HG03064 (cell line): ENCODE data around the gene CDK18.
"Not testable (repeated sequence)": the region's sequence is repeated elsewhere in the genome, so short reads cannot be mapped to it uniquely, and the experiment has no call there.

Experiments used
- ATAC-seq: cut with Tn5 transposase; IDR thresholded peaks from one replicate; pipeline ENCODE4 v1.9.1; 2021; ENCODE audit warnings: low read depth; ENCODE audit not compliant: unreplicated experiment

The CDK18 gene

DNA sequence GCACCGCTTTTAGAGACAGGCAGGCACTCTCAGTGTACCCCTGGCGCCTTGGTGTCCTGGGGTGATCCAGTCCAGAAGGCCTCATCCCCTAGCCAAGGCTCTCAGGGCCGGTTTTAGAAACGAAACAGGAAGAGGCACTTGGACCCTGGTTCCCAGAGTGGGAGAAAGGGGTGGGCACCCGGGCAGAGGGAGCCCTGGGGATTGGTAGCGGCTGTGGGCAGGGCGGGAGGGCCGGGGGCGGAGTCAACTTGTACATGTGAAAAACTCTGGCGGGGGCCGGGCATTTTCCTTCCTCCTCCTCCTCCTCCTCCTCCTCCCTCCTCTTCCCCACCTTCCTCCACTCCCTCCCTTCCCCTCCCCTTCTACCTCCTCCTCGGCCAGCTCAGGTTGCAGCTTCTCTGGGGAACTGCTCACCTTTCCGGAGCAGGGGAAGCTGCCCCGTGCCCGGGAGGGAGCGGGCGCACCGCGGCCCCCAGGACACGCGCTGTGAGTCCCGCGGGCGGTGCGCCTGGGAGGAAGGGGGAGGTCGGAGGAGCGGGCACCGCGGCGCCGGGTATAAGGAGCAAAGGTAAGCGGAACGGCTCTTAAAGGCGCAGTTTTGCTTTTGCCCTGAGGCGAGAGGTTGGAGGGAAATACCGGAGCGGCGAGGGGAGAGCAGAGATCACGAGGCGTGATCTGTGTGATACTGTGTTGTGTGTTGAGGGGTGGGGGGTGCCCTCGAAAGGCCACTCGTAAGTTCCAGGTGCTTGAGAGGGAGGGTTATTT lies at the start of gene CDK18:
Gene CDK18 (plus strand): TSS at position 359 of the 765 bp plus-strand sequence. CDS start 18,499 bp downstream, outside the sequence.
- no peak for ATAC-seq

DNA sequence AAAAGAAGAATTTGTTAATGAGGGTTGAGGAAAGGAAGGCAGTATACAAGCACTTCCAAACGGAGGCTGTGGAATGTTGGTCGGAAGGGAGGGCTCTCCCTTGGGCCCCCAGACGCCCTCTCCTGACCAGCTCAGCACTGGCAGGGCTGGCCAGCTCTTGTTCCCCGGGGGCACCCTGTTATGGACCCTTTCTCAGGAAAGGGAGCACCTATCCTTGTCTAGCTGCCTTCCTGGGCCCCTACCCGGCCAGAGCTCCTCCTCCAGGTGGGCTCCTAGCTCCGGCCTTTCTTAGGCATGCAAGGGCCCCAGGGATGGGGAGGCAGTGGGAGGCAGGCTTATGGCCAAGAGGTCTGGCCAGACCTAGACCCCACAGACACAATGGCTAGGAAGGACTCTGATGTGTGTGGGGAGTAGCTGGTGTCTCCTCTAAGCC lies 49.5 kb upstream of the CDK18 start:
- no peak for ATAC-seq

DNA sequence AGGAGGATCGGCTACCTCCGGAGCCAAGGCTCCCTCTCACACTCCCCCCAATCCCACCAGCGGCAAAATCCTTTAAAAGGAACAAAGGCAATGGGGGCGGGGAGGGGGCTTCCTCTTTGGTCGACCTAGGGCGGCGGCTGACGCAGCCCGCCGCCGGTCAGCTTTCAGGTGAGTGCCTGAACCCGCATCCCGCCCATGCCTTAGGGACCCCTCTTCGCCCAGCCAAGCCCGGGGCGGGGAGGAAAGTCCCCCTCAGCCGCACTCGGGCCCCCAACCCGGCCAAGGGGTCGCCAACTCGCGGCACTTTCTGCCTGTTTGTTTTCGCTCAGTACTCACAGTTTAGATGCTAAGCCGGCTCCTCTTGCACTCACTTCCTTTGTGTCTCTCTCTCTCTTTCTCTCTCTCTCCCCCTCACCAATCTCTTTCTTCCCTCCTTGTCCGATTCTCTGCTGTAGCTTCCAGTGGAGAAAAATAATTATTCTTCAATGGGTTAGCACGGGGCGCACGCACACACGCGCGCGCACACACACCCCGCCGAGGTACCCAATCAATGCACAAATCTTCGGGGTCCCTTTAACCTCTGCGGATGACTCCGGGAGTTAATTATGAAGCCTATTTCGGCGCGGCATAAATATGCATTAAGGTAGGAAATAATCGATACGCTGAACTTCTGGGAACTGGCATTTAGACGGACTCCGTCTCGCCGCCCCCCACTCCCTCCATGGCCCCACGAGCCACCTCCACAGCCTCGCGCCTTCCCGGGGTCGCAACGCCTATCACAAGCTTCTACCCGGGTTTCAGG lies 48.7 kb upstream of the CDK18 start, which contains the start of gene BLACAT1:
Gene BLACAT1 (minus strand): TSS at position 465 of the 802 bp plus-strand sequence.
- no peak for ATAC-seq

DNA sequence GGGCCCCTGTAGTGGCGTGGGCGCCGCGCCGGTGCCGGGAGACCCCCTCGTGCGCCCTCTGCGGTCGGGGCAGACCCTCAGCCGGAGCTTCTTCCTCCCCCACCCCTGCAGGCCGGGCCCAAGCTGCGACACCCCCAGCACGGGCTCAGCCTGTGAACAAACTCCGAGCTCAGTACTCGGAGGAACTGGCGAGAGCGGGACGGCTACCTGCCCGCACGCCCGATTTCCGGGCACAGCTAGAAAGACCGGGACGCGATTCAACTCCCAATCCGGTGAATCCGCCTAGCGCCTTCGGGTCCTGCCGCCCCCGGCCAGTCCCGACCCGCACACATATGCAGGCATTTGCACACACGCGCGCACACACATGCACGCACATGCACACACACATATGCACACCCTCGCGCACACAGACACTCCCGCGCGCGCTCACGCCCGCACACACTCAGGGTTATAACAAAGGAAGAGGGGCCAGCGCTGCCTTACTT lies 48.0 kb upstream of the CDK18 start:
- no peak for ATAC-seq

DNA sequence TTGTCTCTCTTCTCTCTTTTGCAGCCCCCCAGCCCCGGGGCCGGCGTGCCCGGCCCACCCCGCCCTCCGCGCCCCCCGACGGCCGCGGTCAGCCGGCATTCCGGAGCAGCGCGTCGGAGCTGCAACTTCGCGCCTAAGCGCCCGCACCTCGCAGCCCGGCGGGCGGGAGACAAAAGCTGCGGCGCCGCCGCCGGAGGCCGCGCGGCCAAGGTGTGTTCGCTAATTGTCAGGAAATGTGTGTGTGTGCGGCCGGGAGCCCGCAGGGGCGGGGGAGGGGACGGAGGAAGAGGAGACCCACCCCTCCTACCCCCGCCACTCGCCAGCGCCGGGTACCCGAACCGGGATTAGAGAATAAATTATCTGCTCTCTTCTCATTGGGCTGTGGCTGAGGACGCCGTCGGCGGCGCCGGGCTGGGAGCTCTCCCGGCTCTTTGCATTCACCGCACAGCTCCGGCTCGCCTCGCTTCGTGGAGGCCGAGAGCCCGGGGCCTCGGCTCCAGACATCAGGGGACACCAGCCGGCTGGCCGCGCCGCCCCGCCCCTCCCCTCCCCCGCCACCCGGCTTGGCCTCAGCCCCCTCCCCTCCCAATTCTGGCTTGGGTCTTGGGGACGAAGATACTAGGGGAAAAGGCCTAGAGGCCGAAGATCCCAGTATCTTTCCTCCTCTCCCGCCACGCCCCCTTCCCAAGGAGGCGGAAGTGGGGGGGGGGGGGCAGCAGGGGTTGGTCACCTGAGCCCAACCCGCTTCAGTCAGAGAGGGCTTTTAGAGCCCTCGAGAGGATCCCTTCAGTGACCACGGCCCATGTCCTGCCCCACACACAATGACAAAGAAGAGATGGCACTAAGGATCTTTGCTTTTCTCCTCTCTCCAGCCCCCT lies 47.4 kb upstream of the CDK18 start:
- ATAC-seq: no peak

DNA sequence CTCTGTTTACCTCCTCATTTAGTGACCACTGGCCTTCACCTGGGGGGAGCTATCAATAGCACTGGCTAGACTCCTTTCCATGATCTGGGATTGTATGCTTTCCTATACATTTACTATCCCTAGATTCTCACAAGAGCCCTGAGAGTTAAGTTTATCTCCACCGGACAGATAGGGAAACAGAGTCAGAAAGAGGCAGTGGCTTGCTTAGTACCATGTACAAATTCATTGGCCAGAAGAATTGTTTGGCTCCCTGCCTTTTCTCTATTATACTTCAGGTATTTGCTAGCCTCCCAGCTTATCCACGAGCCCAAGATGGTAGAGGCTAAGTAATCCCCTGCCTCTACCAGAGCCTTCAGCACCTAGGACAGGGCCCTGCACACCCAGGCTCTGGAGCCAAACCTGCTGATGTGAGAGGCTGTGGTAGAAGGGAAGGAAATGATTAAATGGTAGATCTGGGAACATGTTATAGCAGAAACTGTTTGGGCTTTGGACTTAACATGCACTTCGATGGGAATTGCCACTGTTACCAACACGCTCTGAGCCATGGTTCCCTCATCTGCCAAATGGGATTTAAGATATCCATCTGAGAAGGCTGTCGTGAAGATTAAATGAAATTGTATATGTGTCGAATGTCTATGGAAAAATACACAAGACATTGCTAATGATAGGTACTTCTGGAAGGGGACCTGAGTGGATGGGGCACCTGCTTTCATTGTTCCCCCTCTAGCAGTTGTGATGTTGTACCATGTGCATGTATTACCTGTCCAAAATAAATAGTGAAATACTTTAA lies 45.5 kb upstream of the CDK18 start:
- ATAC-seq: no peak

DNA sequence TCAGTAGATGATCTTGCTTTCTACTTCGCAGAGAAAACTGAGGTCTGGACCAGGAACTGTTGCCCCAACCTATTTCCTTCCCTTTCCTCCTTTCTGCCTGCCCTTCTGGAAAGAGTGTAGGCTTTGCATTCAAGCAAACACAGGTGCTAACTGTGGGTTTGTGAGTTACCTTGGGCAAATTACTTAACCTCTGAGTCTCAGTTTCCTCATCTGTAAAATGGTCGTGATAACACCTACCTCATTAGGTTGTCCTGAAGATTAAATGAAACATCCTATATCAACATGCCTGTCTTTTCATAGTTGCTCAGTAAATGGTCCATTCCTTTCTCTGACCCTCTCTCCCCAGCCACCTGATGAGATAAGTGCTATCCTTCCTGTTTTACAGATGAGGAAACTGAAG lies 39.1 kb upstream of the CDK18 start:
- no peak for ATAC-seq

DNA sequence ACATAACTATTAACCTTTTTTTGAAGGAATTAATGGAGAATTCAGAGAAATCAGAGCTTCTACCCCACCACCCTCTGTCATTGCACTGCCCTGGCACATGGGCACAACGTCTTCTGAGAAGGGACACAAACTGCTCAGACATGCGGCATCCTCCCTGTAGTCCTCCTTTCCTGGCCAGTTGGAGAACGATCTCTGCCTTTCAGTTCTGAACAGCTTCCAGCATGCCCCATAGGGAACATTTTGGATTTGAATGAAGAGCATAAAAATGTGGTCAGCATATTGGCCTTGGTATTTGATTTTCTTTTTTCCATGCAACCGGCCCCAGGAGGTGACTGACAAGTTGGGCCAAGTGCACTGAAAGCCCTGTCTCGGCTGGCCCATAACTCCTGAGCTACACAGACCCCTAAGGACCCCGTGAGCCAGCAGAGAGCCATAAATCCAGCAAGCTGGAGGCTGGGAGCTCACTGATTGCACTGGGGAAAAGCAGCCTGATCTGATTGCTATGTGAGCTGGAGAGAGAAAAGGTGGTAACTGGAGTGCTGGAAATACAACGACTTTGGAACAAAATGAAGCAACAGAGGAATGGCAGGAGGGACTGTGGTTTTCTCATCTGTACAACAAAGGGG lies 37.8 kb upstream of the CDK18 start:
- no peak for ATAC-seq

DNA sequence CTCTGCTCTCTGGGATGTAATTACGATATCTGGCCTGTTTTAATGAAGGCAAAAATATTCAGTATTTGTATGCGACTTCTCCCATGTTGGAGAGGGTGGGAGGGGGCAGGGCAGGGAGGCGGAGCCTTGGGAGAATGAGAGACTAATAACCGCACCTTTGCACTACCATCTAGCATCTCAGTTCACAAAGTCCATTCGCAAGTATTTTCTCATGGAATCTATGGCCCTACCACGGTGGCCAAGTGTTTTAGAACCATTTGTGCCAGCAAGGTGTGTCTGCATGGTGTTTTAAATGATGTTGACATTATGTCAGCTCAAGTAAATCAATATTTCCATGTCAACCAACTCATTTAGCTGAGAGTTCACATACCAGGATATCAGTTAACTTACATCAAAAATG lies 34.3 kb upstream of the CDK18 start:
- no peak for ATAC-seq

DNA sequence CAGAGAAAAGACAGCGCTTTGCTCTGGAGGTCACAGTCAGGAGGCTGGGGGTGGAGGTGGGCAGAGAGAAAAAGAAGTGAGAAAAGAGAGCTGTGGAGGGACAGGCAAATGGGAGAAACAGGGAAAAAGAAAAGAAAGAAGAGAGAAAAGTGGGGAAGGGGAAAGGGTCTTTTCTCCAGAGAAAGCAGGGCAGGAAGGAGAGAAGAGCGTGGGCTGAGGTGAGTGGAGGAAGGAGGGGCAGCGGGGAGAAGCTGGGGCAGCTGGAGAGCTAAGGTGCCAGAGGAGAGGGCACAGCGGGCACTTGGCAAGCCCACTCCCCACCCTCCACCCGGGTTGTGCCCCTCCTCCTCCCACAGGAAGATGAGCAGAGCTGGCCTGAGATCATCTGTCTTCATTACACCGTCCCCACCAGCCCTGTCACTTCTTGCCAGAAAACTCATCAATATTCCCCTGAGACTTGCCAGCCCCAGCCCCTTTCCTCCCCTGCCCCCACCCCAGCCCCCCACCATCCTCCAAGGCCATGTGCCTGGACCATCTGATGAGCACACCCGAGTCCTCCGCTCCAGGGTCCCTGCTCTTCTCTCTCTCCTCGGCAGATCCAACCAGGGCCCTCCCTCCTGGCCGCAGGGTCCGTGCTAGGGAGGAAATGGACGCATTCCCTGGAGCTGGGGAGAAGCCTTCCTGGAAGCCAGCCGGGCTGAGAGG lies 31.6 kb upstream of the CDK18 start:
- ATAC-seq: no peak

DNA sequence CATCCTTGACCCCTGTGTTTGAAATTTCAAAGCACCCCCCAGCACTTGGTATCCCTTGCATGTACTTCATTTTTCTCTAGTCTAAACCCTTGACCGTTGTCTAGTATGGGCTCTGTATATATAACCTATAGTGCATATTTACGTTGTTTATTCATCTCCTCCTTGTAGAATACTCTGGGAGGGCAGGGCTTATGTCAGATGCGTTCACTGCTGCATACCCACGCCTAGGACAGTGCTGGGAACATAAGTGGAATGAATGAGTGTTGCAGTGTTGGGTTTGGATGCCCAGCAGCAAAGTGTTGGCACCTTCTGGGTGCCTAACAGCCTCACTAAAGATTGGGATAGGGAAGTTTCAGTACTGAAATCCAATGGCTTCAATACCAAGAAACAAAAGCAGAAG lies 31.0 kb upstream of the CDK18 start:
- no peak for ATAC-seq

DNA sequence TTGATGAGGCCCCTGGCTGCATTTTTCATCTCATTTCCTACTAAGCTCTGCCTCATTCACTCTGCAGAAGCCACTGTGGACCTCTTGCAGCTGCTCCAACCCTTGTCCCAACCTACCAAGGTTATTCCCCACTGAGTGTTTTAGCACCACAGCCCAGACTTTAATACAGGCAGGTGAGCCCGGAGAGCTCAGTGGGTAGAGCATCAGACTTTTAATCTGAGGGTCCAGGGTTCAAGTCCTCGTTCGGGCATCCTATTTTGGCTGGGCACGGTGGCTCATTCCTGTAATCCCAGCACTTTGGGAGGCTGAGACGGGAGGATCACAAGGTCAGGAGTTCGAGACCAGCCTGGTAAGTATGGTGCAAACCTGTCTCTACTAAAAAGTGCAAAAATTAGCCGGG lies 30.5 kb upstream of the CDK18 start:
- no peak for ATAC-seq

DNA sequence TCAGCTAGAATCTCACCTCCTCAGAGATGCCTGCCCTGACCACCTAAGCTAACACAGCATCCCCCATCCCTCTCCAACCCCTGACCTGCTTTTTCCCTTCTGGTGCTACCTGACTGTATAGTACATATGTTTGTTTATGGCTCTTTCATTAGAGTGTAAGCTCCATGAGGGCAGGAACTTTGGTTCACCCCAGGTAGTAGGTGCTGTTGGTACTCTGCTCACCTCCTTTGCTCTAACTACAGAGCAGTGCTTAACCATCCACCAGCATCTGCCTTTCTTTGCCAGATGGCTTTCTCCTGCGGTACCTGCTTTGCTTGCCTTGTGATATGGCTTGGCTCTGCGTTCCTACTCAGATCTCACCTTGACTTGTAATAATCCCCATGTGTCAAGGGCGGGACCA lies 29.9 kb upstream of the CDK18 start:
- ATAC-seq: no peak

DNA sequence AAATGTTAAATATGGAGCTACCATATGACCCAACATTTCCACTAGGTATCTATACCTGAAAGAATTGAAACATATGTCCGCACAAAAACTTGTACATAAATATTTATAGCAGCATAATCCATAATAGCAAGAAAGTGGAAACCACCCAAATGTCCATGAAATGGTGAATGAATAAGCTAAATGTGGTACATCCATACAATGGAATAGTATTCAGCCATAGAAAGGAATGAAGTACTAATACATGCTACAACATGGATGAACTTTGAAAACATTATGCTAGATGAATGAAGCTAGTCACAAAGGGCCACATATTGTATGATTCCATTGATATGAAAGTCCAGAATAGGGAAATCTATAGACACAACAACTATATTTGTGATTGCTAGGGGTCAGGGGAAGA lies 28.6 kb upstream of the CDK18 start:
- ATAC-seq: no peak

DNA sequence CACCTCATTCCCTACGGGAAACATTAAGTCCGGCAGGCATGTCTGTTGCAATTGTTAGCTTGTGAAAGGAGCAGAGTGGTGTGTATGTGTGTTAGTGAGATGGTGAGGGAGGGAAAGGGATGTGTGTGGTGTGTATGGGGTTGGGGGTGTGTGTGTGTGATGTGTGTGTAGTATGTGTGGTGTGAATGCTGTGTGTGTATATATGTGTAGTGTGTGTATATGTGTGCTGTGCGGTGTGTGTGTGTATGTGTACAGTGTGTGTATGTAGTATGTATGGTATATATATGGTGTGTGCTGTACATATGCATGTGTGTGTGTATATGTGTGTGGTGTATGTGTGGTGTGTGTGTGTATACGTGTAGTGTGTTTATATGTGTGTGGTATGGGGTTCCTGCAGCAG lies 27.8 kb upstream of the CDK18 start:
- ATAC-seq: no peak

DNA sequence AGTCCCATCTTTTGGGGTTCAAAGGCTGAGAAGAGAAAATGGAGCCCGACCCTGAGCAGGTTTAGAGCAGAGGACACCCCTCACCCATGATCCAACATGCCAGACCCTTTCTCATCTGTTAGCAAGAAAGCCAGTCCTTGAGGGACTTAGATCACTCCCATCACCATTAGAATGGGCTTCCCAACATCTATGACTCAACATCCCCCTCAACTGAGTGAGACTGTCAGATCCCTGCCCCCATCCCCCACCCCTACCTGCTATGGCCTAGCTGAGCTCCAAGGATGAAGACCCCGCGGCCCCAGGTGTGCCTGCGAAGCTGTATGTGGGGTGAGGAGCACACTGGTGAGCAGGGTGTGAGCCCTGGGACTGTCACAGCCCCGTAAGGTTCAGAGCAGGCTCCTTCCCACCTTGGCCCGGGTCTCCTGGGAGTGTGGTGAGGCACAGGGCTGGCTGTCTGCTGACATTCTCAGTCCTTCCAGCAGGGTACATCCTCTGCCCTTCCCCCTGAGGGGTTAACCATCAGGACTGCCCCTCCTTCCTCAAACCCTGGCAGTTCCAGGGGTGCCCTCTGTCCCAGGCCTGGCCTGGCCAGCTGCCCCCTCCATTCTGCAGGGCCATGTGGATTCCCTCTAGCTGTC lies 27.2 kb upstream of the CDK18 start:
- no peak for ATAC-seq

DNA sequence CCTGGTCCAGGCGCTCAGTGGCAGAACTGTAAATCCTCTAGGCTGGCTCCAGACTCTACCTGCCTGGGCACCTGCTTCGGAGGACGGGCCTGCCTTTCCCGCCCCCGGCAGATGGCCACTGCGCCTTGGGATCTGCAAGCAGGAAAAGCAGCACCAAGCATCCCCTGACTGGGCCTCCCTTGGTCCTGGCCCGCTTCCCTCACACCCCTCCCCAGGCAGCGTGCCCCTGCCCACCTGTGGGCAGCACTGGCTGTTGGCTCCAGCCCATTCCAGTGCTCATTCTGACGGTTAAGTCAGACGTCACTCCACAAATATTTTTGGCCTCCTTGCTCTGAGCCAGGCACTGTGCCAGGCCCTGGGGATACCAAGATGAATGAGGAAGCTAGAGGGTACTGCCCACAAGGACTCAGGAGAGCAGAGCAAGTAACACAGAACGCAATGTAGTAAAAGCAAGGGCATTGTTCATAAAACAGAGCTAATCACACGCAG lies 26.7 kb upstream of the CDK18 start:
- no peak for ATAC-seq

DNA sequence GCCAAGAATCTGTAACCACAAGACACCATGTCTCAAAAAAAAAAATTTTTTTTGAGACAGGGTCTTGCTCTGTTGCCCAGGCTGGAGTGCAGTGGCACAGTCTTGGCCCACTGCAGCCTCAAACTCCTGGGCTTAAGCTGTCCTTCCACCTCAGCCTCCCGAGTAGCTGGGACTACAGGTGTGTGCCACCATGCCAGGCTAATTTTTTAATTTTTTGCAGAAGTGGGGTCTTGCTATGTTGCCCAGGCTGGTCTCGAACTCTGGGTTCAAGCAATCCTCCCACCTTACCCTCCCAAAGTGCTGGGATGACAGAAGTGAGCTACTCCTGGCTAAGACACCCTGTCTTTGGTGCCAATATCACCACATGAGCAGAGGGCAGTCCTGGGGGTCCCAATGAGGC lies 25.5 kb upstream of the CDK18 start:
- ATAC-seq: not testable (repeated sequence)
